ENCODE measurements around the gene MTNR1A. TPM values are rescaled to one million over a fixed set of nuclear protein-coding genes. Genes with fewer than 3 reads are reported as not detected.
"Not testable (repeated sequence)": the region's sequence is repeated elsewhere in the genome, so short reads cannot be mapped to it uniquely, and the experiment has no call there.

MTNR1A gene
- total RNA-seq, 2 experiments from 2014 or later = not detected

DNA sequence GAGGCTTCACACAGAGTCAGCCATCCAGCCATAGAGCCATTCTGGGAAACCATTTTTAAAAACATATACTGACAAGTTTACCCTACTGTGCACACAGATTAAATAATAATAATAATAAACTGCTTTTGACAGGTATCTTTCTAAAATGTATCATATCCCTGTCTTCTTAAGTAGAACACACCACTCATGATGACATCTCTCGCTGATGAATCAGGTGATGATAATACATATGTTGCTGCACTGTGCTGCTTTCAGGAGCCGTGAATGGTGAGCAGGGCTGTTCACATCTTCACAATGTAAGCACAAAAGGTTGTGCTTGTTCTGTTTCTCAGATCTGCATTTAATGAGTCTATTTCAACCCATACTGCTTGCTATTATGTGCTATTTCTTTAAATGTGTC, 3.5 kb downstream of the MTNR1A start:
- Mint-ChIP-seq H3K9me3 (peaks cover 6% of the 10 kb centered on the region), H3K36me3 (no peaks in the 10 kb centered on the region), H3K4me3 (no peak overlapping the region), H3K27me3 (peaks cover 16% of the 10 kb centered on the region), H3K27ac (no peak overlapping the region), H3K4me1 (no peaks in the 10 kb centered on the region)
- no peak for ATAC-seq (ENCODE audit: low read depth)
- no peak for DNase-seq
- POLR2A ChIA-PET = no interaction called here

DNA sequence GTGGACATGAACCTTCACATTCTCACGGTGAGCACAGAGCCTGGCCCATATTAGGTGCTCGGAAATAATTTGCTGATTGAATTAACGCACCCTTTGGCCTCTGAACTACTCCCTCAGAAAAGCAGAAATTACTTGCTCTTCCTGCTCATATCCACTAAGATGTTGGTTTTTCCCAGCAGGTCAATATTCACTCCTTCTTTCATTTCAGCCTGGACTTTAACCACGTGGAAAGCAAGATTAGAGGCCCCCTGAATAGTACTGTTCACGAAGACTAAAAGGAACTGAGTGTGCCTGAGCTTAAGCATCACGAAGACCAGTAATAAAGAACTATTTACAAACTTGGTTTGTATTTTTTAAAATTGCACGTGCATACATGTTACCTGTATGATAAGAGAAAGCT, 9.9 kb downstream of the MTNR1A start:
- no peak overlapping the region for H3K27ac Mint-ChIP-seq
- H3K27me3 Mint-ChIP-seq = no peaks in the 10 kb centered on the region
- DNase-seq (no peak), ATAC-seq (ENCODE audit: low read depth) (no peak)
- POLR2A ChIA-PET = no interaction called here
- no peaks in the 10 kb centered on the region for H3K4me1 Mint-ChIP-seq
- H3K36me3 Mint-ChIP-seq = no peaks in the 10 kb centered on the region
- H3K9me3 Mint-ChIP-seq = peaks cover 16% of the 10 kb centered on the region
- H3K4me3 Mint-ChIP-seq = no peak overlapping the region

DNA sequence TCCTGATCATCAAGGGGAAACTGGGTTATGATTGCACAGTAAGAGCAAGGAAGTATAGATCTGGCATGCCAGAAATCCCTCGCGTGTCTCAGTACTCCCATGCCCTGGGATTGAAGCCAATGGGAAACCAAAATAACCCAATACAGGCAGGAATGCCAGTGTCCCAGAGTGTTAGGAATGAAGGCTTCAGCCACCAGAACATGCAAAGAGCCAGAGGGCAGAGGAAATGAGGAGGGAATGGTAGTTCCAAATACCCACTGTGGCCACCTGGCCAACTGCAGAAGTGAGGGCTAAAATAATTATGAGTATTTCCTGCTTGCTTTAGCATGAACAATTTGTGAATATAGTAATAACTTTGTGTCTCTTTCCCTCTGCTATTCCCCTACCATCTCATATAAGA, 12.2 kb downstream of the MTNR1A start:
- POLR2A ChIA-PET = no interaction called here
- H3K27ac Mint-ChIP-seq = no peak overlapping the region
- H3K9me3 Mint-ChIP-seq = peaks cover 16% of the 10 kb centered on the region
- no peaks in the 10 kb centered on the region for H3K4me1 Mint-ChIP-seq
- no peaks in the 10 kb centered on the region for H3K36me3 Mint-ChIP-seq
- H3K27me3 Mint-ChIP-seq = no peaks in the 10 kb centered on the region
- no peak for ATAC-seq (ENCODE audit: low read depth)
- H3K4me3 Mint-ChIP-seq = no peak overlapping the region
- DNase-seq = no peak

DNA sequence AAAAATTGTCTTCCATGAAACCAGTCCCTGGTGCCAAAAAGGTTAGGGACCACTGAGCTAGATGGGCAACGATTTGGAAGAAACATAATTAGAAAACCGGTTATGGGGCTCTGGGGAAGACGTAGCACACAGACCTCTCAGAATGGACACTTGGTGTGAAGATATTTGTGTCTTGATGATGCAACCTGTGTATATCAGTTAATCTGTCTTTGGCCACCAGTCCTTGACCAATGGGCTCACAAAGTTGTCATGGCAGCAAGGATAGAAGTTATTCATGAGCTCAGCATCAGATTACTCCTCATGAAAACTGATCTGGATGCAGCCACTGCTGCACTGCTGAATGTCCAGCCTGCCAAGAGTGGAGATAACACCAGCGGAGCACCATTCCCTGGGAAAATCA, 13.6 kb downstream of the MTNR1A start:
- H3K36me3 Mint-ChIP-seq = no peaks in the 10 kb centered on the region
- ATAC-seq (ENCODE audit: low read depth) (no peak), DNase-seq (no peak)
- H3K27me3 Mint-ChIP-seq = no peaks in the 10 kb centered on the region
- H3K9me3 Mint-ChIP-seq = peaks cover 10% of the 10 kb centered on the region
- POLR2A ChIA-PET = no interaction called here
- H3K27ac Mint-ChIP-seq = no peak overlapping the region
- H3K4me1 Mint-ChIP-seq = no peaks in the 10 kb centered on the region
- no peak overlapping the region for H3K4me3 Mint-ChIP-seq

DNA sequence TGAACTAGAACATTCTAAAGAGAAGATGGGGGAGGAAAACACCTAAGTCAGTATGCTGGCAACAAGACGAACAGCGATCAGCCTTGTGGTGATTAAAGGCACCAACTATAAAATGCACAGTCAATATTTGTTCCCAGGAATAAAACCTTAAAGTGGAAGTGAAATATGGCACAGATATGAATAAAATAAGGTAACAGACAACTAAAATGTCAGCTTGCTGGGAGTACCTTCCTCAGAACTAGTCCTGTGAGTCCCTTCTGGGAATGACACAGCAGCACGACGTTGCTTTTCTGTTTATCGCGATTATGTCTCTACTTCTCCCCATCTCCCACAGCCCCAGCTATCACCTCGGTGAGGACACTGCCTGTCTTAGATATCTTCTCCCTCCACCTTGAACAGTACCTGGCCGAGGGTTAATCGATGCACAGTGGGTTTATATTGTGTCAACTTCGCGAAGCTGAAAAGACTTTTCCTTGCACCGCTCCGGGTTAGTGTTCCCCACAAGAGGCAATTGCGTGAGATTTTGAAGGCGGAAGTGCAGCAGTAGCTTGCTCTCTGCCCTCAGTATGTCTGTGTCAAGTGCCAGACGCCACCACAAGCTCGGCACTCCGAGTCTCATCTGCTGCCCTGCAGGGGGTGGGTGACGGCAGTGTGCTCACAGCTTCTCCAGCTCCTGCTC, 17.4 kb downstream of the MTNR1A start:
- no peaks in the 10 kb centered on the region for H3K4me1 Mint-ChIP-seq
- DNase-seq (no peak), ATAC-seq (ENCODE audit: low read depth) (no peak)
- H3K27me3 Mint-ChIP-seq = no peaks in the 10 kb centered on the region
- peaks cover 4% of the 10 kb centered on the region for H3K9me3 Mint-ChIP-seq
- H3K27ac Mint-ChIP-seq = no peak overlapping the region
- no peaks in the 10 kb centered on the region for H3K36me3 Mint-ChIP-seq
- H3K4me3 Mint-ChIP-seq = no peak overlapping the region
- POLR2A ChIA-PET = no interaction called here

DNA sequence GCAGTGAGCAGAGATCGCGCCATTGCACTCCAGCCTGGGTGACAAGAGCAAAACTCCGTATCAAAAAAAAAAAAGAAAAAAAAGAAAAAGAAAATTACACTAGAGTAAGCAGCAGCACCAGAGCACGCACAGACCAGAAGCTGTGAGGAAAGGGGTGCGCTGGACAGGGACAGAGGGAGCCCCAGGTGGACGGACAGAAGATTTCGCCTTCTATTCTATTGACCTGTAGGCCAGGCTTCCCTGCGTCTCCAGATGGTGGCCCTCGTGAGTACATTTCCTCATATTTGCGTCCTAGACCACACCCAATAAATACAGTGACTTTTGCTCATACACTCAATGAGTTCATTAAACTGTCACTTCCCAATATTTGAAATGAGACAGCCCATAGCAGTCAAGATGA, 19.1 kb downstream of the MTNR1A start:
- ATAC-seq (ENCODE audit: low read depth) (no peak), DNase-seq (no peak)
- no peaks in the 10 kb centered on the region for H3K4me1 Mint-ChIP-seq
- POLR2A ChIA-PET = no interaction called here
- no peak overlapping the region for H3K27ac Mint-ChIP-seq
- H3K36me3 Mint-ChIP-seq = no peaks in the 10 kb centered on the region
- H3K27me3 Mint-ChIP-seq = no peaks in the 10 kb centered on the region
- peaks cover 4% of the 10 kb centered on the region for H3K9me3 Mint-ChIP-seq
- H3K4me3 Mint-ChIP-seq = no peak overlapping the region

DNA sequence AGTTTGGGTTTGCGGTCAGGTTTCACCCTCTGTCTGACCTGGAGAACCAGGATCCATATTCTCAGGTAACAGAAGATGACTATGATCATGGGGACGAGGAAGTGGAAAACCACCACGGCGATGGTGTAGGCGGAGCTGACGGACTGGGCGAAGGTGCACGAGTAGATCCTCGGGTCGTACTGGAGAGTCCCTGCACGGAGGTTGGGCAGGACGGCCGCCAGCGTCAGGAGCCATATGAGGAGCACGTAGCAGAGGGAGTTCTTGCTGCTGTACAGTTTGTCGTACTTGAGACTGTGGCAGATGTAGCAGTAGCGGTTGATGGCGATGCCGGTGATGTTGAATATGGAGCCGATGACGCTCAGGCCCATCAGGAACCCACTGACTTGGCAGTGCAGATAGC, 21.3 kb downstream of the MTNR1A start:
- Mint-ChIP-seq H3K4me3 (no peak overlapping the region), H3K4me1 (no peaks in the 10 kb centered on the region), H3K9me3 (peaks cover 4% of the 10 kb centered on the region), H3K36me3 (no peaks in the 10 kb centered on the region), H3K27ac (no peak overlapping the region), H3K27me3 (no peaks in the 10 kb centered on the region)
- no peak for ATAC-seq (ENCODE audit: low read depth)
- DNase-seq = no peak
- POLR2A ChIA-PET = no interaction called here

DNA sequence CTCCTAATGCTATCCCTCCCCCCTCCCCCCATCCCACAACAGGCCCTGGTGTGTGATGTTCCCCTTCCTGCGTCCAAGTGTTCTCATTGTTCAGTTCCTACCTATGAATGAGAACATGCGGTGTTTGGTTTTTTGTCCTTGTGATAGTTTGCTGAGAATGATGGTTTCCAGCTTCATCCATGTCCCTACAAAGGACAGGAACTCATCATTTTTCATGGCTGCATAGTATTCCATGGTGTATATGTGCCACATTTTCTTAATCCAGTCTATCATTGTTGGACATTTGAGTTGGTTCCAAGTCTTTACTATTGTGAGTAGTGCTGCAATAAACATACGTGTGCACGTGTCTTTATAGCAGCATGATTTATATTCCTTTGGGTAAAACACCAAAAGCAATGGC, 31.4 kb downstream of the MTNR1A start:
- ATAC-seq (ENCODE audit: low read depth); H3K27me3 Mint-ChIP-seq; H3K4me3 Mint-ChIP-seq; H3K9me3 Mint-ChIP-seq; DNase-seq; H3K4me1 Mint-ChIP-seq; H3K36me3 Mint-ChIP-seq; H3K27ac Mint-ChIP-seq; POLR2A ChIA-PET: not testable (repeated sequence)

DNA sequence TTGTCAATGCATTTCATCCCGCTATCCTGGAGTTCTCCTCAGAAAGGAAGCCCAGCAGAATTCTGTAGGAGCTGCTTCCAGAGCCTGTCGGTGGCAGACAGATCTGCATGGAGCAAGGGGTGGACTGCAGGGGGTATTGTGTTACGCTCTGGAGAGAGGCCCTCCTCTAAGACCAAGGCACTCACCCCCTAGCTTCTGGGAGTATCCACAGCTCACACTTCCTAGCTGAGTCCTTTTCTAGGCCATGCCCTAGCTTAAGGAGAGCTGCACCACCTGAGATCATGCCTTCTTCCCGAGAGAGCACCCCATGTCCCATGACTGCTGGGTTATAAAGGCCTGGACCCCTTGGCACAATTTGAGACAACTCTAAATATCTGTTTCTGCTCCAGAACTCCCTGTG, 39.1 kb downstream of the MTNR1A start:
- H3K4me1 Mint-ChIP-seq = no peaks in the 10 kb centered on the region
- no peak for ATAC-seq (ENCODE audit: low read depth)

DNA sequence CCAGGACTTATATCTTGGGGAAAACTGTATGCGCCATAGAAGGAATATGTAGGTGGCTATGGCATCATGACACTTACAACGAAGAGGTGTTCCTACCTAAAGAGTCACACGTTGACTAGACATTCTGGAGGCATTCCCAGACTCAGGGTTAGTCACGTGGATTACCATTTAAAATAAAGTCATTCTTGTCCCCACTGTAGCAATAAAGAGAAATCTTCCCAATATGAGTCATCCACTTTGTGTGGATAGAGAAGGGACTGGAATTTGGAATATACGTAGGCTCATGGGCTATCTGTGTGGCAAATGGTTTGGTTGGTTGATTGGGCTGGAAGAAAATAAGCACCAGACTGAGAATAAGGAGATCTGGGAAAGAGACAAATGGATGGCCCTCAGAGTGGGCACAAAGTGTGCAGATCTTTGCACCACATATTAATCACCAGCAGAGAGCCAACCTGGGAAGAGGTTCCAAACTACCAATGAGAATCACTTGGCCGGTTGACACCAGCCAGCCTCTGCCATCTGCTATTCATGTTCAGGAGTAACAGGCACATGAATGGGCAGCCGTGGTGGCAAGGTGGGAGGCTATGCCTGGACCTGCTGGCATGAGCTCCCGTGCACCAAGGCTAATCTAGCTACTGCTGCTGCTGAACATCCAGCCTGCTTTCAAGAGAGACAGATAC, 41.0 kb downstream of the MTNR1A start:
- ATAC-seq (ENCODE audit: low read depth) (no peak), DNase-seq (no peak)
- Mint-ChIP-seq H3K27ac (no peak overlapping the region), H3K4me3 (no peak overlapping the region), H3K36me3 (no peaks in the 10 kb centered on the region), H3K27me3 (no peaks in the 10 kb centered on the region), H3K9me3 (peaks cover 6% of the 10 kb centered on the region), H3K4me1 (no peaks in the 10 kb centered on the region)
- POLR2A ChIA-PET = no interaction called here

More for the DNA sequence above, 39.1 kb downstream of the MTNR1A start:
- no peak for DNase-seq
- peaks cover 4% of the 10 kb centered on the region for H3K9me3 Mint-ChIP-seq
- no peaks in the 10 kb centered on the region for H3K36me3 Mint-ChIP-seq
- POLR2A ChIA-PET = no interaction called here
- H3K27me3 Mint-ChIP-seq = no peaks in the 10 kb centered on the region
- H3K27ac Mint-ChIP-seq = no peak overlapping the region
- H3K4me3 Mint-ChIP-seq = no peak overlapping the region

DNA sequence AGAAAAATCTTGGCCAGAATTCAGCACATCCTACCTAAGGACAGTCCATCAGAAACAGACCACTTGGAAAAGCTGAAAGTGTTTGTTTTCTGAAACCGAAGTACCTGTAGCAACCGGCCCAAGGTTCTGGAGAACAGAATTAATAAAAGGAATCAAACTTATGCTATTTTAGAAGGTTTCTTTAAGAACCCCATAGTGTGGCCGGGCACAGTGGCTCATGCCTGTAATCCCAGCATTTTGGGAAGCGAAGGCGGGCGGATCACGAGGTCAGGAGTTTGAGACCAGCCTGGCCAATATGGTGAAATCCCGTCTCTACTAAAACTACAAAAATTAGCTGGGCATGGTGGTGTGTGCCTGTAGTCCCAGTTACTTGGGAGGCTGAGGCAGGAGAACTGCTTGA, 50.6 kb downstream of the MTNR1A start:
- DNase-seq; H3K27me3 Mint-ChIP-seq; ATAC-seq (ENCODE audit: low read depth); H3K36me3 Mint-ChIP-seq; H3K9me3 Mint-ChIP-seq; POLR2A ChIA-PET; H3K4me1 Mint-ChIP-seq; H3K27ac Mint-ChIP-seq; H3K4me3 Mint-ChIP-seq: not testable (repeated sequence)

DNA sequence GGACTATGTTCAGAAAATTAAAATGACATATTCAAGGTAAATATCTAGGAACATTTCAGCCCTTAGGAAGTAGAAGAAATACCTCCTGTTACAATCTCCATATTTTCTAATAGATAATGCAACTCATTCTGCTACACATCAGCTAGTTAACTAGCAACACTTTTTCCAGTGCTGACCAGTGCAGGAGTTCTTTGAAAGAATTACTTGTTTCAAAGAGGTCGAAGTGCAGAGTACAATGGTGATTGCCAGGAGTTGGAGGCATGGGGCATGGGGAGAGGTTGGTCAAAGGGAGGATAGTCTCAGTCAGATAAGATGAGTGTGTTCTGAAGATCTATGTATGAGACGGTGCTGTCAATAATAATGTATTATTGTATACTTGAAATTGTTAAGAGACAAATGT, 53.1 kb downstream of the MTNR1A start:
- H3K27me3 Mint-ChIP-seq = no peaks in the 10 kb centered on the region
- H3K27ac Mint-ChIP-seq = no peak overlapping the region

DNA sequence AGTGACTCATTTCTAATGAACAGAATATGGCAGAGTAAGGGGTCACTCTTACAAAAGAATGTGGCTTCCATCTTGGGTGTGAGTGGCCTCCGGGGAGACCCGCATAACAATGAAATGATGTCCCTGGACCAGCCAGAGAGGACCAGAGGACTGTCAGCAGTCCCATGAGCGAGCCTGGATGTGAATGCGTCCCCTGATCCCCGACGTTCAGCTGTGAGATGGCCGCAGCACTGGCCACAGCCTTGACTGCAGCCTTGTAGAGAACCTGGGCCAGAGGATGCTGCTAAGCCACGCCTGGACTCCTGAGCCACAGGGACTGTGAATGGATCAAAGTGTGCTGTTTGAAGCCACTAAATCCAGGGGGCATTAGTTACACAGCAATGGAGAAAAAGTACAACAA, 53.8 kb downstream of the MTNR1A start:
- ATAC-seq (ENCODE audit: low read depth) = no peak
- H3K36me3 Mint-ChIP-seq = no peaks in the 10 kb centered on the region
- H3K4me3 Mint-ChIP-seq = no peak overlapping the region

More for the DNA sequence above, 53.1 kb downstream of the MTNR1A start:
- Mint-ChIP-seq H3K4me3 (no peak overlapping the region), H3K9me3 (peaks cover 2% of the 10 kb centered on the region), H3K36me3 (no peaks in the 10 kb centered on the region), H3K4me1 (no peaks in the 10 kb centered on the region)
- ATAC-seq (ENCODE audit: low read depth) (no peak), DNase-seq (no peak)
- POLR2A ChIA-PET = no interaction called here

DNA sequence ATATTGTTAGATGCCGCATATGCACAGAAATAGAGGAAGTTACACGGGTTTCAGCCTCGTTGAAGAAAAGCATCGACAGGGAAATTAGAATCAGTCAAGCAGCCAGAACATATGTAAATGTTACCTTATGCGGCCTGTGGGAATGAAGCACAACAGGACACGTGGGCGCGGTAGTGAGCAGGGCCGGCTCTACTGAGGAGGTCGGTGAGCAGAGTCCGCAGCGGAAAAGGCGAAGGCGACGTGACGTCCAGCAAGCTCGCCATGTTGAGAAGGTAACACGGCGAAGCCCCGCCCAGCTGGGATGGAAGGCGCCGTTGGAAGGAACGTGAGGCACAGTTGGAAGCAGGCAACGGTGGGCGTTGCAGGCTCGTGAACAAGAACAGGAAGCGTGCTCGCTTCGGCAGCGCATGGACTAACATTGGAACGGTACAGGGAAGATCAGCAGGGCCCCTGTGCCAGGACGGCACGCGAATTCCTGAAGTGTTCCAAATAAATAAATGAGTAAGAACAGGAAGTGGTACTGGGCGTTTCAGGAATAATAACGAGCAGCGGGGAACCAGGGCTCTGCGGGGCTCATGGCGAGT, 54.6 kb downstream of the MTNR1A start:
- Mint-ChIP-seq H3K9me3 (peaks cover 3% of the 10 kb centered on the region), H3K27me3 (no peaks in the 10 kb centered on the region), H3K4me3 (no peak overlapping the region), H3K4me1 (no peaks in the 10 kb centered on the region), H3K27ac (no peak overlapping the region), H3K36me3 (no peaks in the 10 kb centered on the region)
- no peak for ATAC-seq (ENCODE audit: low read depth)
- POLR2A ChIA-PET = no interaction called here
- DNase-seq = no peak

More for the DNA sequence above, 53.8 kb downstream of the MTNR1A start:
- Mint-ChIP-seq H3K4me1 (no peaks in the 10 kb centered on the region), H3K9me3 (peaks cover 2% of the 10 kb centered on the region), H3K27ac (no peak overlapping the region), H3K27me3 (no peaks in the 10 kb centered on the region)
- POLR2A ChIA-PET = no interaction called here
- no peak for DNase-seq

Measured in activated naive CD8-positive, alpha-beta T cell treated with anti-CD3 and anti-CD28 coated beads, Interleukin-2, amount 10 ng/mL, durations not matched to agents 7 days and 5 days (primary cell).